Caki2 (cell line): ENCODE data around the gene NCOR2. TPM values are rescaled to one million over a fixed set of nuclear protein-coding genes. Genes with fewer than 3 reads are reported as not detected.
A peak's percentile ranks its signal among the peaks of the same experiment; 100 is the strongest.

Experiments used
- DNase-seq: peaks from one replicate; pipeline ENCODE4 v3.0.0-alpha.2; 2015; ENCODE audit warnings: low read depth
- in situ Hi-C: cut with HindIII; loops from 2 replicates; pipeline ENCODE4 v1.10.0; 2016; ENCODE audit warnings: low sequenced_read_pairs, low pct_unique_long_range_greater_than_20kb, mixed read lengths
- total RNA-seq: library from RNA; depleted of rRNA; stranded (reverse); fragments of >200 nt; shearing (Covaris generic); gene quantifications from 2 replicates; pipeline ENCODE4 v1.2.3, GENCODE V29; 2014; ENCODE audit warnings: low replicate concordance

NCOR2 gene
- total RNA-seq, 1 experiment from 2014 or later: 12.9 TPM

DNA sequence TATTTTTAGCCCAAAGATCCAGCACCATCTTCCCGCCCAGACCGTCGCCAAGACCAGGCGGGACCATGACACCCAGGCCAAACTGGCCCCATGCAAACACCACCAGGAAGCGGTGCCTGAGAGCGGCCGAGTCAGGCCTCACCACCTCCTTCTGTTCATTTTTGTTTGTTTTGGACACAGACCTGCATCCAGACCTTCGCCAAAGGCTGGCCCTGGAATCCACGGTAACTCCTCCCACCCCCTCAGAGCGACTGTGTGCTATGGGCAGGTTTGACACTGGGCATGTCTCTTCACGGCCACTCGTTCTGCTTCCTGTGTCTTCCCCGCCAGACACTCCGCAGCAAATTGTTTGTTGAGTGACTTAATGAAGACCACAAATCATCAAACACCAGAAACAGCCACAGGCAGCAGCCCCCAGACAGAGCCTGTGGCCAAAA lies 47.1 kb downstream of the NCOR2 start:
- in situ Hi-C loops: no loop called here

DNA sequence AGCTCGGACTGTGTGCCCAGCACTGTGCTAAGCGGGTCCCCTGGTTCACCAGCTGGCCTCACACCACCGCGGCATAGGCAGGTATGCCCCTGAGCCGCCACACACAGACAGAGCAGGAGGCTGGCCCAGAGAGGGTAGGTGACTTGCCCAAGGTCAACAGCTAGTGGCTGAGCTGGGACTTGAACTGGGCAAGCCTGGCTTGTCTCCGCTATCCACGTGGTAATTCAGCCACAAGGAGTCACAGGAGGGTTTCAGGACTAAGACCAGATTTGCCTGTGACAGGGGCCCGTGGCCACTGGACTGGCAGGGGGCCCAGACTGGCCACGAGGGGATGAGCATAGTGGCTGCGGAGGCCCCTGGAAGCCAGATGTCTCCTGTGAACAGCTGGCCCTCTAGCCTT lies 47.7 kb downstream of the NCOR2 start:
- in situ Hi-C loops: no loop called here
- no peak for DNase-seq

More for the DNA sequence above, 47.1 kb downstream of the NCOR2 start:
- peak; percentile 88 for DNase-seq

DNA sequence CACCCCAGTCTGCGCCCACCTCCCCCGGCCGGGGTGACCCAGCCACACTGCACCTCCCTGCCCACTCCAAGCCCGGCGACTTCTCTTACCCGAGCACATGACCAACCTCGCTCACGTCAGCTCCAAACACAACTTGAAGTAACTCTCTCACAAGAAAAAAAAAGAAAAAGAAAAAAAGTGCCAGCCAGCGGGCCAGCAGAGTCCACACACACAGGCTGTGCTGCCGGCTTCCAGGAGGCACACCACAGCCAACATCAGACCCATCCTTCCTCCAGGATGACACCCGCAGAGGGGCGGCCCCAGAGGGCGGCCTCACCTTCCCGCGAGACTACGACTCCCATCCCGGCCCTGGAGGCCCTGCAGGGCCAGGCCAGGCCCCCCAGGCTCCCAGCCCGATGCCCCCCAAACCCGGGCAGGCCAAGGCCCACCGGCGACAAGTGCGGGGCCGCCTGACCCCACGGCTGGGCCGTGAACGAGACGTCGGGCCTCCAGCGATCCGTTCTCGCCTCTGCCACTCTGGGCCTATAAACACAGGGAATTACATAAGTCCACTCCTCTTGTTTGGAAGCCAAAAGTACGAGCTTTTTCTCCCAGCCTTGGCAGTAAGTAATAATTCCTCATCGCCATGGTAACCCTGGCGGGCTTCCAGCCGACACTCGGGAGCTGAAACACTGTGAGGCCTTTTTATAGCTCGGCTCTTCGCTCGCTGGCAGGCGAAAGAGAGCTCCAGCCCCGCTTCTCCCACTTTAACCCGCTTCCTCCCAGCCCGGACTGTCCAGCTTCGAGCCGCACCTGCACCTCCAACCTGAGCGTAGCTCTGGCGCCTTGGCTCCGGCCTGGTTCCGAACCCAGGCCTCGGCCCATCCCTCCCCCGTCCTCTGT lies 49.1 kb downstream of the NCOR2 start:
- DNase-seq: peak; percentile 97
- in situ Hi-C loops: no loop called here
